SK-N-SH (cell line): Measurements from ENCODE around the gene FASTK.

Source experiments
- NFIC ChIP-seq: IDR thresholded peaks from 2 replicates; pipeline ENCODE4 v1.4.0; 2012; ENCODE audit warnings: borderline replicate concordance
- TAF1 ChIP-seq: IDR thresholded peaks from 2 replicates; pipeline ENCODE4 v1.6.1; 2012; ENCODE audit warnings: low read depth, mild to moderate bottlenecking, low read length, moderate library complexity, borderline replicate concordance
- TF ChIP-seq, protein P1 (sequence below): fragments of 200-600 bp; sonication (generic); IDR thresholded peaks from 2 replicates; pipeline ENCODE4 v1.6.1; 2017; ENCODE audit warnings: antibody characterized with exemption, mild to moderate bottlenecking, moderate library complexity
- TF ChIP-seq, protein P2 (sequence below): fragments of 150-350 bp; IDR thresholded peaks from 2 replicates; pipeline ENCODE4 v1.6.1; 2016; ENCODE audit warnings: mild to moderate bottlenecking, low read depth, low read length
- TF ChIP-seq, protein P3 (sequence below): IDR thresholded peaks from 2 replicates; pipeline ENCODE4 v1.4.0; 2012; ENCODE audit warnings: low read depth

DNA sequence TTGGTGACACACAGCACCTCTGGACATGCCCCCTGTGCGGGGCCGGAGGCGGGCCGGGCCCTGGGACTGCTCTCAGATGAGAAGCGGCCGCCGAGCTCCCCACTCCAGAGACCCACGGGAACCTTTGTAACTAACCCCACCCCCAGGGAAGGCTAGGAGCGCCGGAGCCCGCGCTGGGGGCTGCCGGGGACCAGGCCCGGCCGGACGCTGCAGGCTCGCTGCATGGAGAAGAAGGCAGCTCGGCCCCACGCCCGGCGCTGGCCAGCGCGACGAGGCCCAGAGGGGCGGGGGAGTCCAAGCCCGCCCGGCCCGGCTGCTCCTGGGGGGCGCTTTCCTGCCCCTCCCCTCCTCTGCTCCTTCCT lies 42.2 kb upstream of the FASTK start:
- TF ChIP-seq, protein P1, sequence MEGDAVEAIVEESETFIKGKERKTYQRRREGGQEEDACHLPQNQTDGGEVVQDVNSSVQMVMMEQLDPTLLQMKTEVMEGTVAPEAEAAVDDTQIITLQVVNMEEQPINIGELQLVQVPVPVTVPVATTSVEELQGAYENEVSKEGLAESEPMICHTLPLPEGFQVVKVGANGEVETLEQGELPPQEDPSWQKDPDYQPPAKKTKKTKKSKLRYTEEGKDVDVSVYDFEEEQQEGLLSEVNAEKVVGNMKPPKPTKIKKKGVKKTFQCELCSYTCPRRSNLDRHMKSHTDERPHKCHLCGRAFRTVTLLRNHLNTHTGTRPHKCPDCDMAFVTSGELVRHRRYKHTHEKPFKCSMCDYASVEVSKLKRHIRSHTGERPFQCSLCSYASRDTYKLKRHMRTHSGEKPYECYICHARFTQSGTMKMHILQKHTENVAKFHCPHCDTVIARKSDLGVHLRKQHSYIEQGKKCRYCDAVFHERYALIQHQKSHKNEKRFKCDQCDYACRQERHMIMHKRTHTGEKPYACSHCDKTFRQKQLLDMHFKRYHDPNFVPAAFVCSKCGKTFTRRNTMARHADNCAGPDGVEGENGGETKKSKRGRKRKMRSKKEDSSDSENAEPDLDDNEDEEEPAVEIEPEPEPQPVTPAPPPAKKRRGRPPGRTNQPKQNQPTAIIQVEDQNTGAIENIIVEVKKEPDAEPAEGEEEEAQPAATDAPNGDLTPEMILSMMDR = no peak
- no peak for TF ChIP-seq TAF1
- TF ChIP-seq, protein P2, sequence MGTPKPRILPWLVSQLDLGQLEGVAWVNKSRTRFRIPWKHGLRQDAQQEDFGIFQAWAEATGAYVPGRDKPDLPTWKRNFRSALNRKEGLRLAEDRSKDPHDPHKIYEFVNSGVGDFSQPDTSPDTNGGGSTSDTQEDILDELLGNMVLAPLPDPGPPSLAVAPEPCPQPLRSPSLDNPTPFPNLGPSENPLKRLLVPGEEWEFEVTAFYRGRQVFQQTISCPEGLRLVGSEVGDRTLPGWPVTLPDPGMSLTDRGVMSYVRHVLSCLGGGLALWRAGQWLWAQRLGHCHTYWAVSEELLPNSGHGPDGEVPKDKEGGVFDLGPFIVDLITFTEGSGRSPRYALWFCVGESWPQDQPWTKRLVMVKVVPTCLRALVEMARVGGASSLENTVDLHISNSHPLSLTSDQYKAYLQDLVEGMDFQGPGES = no peak
- TF ChIP-seq, protein P3, sequence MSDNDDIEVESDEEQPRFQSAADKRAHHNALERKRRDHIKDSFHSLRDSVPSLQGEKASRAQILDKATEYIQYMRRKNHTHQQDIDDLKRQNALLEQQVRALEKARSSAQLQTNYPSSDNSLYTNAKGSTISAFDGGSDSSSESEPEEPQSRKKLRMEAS = no peak
- TF ChIP-seq NFIC = no peak
